Large intestine (tissue), 12 donors: ENCODE measurements around the gene ELP1. TPM values are rescaled to one million over a fixed set of nuclear protein-coding genes. Genes with fewer than 3 reads are reported as not detected.
"Not testable (repeated sequence)": the region's sequence is repeated elsewhere in the genome, so short reads cannot be mapped to it uniquely, and the experiment has no call there.

Experiments
- DNase-seq, 2 donors: peaks; one replicate each; pipeline versions ENCODE4 v3.0.0 to v3.0.0-alpha.2; 2013
- H3K27ac ChIP-seq: one replicate; pipeline ENCODE4 v1.5.1; 2013; ENCODE audit warnings: low read length
- H3K27me3 ChIP-seq: 2 replicates; pipeline ENCODE4 v1.6.1; 2013; ENCODE audit warnings: low read length; ENCODE audit not compliant: control insufficient read depth, insufficient read depth
- H3K36me3 ChIP-seq: 2 replicates; pipeline ENCODE4 v1.6.1; 2013; ENCODE audit warnings: low read length; ENCODE audit not compliant: control insufficient read depth, insufficient read depth
- H3K4me1 ChIP-seq: one replicate; pipeline ENCODE4 v1.6.1; 2013; ENCODE audit warnings: low read length; ENCODE audit not compliant: control insufficient read depth, insufficient read depth
- H3K4me3 ChIP-seq: one replicate; pipeline ENCODE4 v1.5.1; 2013; ENCODE audit warnings: low read length
- H3K9me3 ChIP-seq: one replicate; pipeline ENCODE4 v1.6.1; 2013; ENCODE audit warnings: mild to moderate bottlenecking, low read depth, low read length, moderate library complexity; ENCODE audit not compliant: control insufficient read depth
- WGBS: methylation state at CpG from one replicate; pipeline ENCODE4 v1.1.5; 2013; ENCODE audit warnings: low lambda C conversion rate; ENCODE audit not compliant: insufficient coverage; 5-methylcytosine and 5-hydroxymethylcytosine counted together
- long read RNA-seq, 11 donors: transcript quantifications; one replicate each; lab custom pipeline, GENCODE V29; 2026
- polyA plus RNA-seq: library from polyadenylated mRNA; unstranded; fragments of 120-200 nt; gene quantifications from one replicate; pipeline ENCODE4 v1.2.1, GENCODE V29; 2013

ELP1 gene
- 28.8 TPM for polyA plus RNA-seq
- long read RNA-seq, donor 1, result 0 reads
- long read RNA-seq, donor 2, full-length matches to known transcripts, result 1 of 1 reads
- long read RNA-seq, donor 2, partial matches to known transcripts, result 0 of 1 reads
- long read RNA-seq, donor 2, other reads (novel, unspliced or antisense), result 0 of 1 reads
- long read RNA-seq, donor 3, result 0 reads
- long read RNA-seq, donor 4, result 0 reads
- long read RNA-seq, donor 5, full-length matches to known transcripts, result 1 of 1 reads
- long read RNA-seq, donor 5, partial matches to known transcripts, result 0 of 1 reads
- long read RNA-seq, donor 5, other reads (novel, unspliced or antisense), result 0 of 1 reads
- long read RNA-seq, donor 6, full-length matches to known transcripts, result 3 of 3 reads
- long read RNA-seq, donor 6, partial matches to known transcripts, result 0 of 3 reads
- long read RNA-seq, donor 6, other reads (novel, unspliced or antisense), result 0 of 3 reads
- long read RNA-seq, donor 7, full-length matches to known transcripts, result 2 of 2 reads
- long read RNA-seq, donor 7, partial matches to known transcripts, result 0 of 2 reads
- long read RNA-seq, donor 7, other reads (novel, unspliced or antisense), result 0 of 2 reads
- long read RNA-seq, donor 8, full-length matches to known transcripts, result 1 of 1 reads
- long read RNA-seq, donor 8, partial matches to known transcripts, result 0 of 1 reads
- long read RNA-seq, donor 8, other reads (novel, unspliced or antisense), result 0 of 1 reads
- long read RNA-seq, donor 9, full-length matches to known transcripts, result 1 of 1 reads
- long read RNA-seq, donor 9, partial matches to known transcripts, result 0 of 1 reads
- long read RNA-seq, donor 9, other reads (novel, unspliced or antisense), result 0 of 1 reads
- long read RNA-seq, donor 10, full-length matches to known transcripts, result 2 of 2 reads
- long read RNA-seq, donor 10, partial matches to known transcripts, result 0 of 2 reads
- long read RNA-seq, donor 10, other reads (novel, unspliced or antisense), result 0 of 2 reads
- long read RNA-seq, donor 11, result 0 reads

GRCh38 chr9:108933718-108934322 is at the start of gene ELP1:
TSS of gene ELP1 (minus strand) at chr9:108934124. CDS start at chr9:108931146, 2,978 bp downstream.
- H3K36me3 ChIP-seq, result peaks cover 15% of the 10 kb centered on the region

GRCh38 chr9:108980893-108981292 is 47.0 kb upstream of the ELP1 start:
- peaks cover 2% of the 10 kb centered on the region for H3K36me3 ChIP-seq
- H3K27ac ChIP-seq, result no peak overlapping the region
- no peak overlapping the region for H3K4me3 ChIP-seq
- no CpG with 5 or more reads among the region's 2 CpGs for WGBS
- DNase-seq, result no peak
- no peaks in the 10 kb centered on the region for H3K9me3 ChIP-seq
- H3K27me3 ChIP-seq, result no peaks in the 10 kb centered on the region
- H3K4me1 ChIP-seq, result no peaks in the 10 kb centered on the region

More at GRCh38 chr9:108933718-108934322, at the start of gene ELP1:
- H3K4me3 ChIP-seq, result peak within 1 kb of the TSS; percentile 95
- H3K27me3 ChIP-seq, result no peaks in the 10 kb centered on the region
- WGBS, result no CpG with 5 or more reads among the region's 48 CpGs
- H3K27ac ChIP-seq, result peak within 1 kb of the TSS; percentile 98
- DNase-seq, result peak; percentile 93 to 95
- no peaks in the 10 kb centered on the region for H3K9me3 ChIP-seq
- peaks cover 8% of the 10 kb centered on the region for H3K4me1 ChIP-seq

DNA sequence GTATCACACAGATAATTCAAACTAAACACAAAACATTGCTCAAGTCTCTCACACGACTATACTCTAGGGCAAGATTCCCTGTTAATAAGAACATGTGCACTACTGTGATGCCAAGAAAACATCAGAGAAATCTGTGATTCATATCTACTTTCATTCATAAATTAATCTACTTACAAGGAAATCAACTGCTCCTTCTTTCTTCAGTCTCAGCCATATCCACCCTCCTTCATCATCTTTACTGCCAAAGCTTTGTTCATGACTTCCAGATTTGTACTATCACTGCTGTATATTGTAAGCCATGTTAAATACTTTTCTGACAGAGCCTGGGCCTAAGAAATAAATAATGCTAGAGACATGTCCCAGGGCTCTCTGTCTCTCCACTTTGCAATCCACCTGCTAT is 44.3 kb upstream of the ELP1 start:
- Histone ChIP-seq H3K27ac (no peak overlapping the region), H3K4me1 (no peaks in the 10 kb centered on the region), H3K9me3 (no peaks in the 10 kb centered on the region), H3K27me3 (no peaks in the 10 kb centered on the region), H3K36me3 (peaks cover 2% of the 10 kb centered on the region), H3K4me3 (no peak overlapping the region)
- no peak for DNase-seq
- WGBS, result no CpG with 5 or more reads among the region's 1 CpG

DNA sequence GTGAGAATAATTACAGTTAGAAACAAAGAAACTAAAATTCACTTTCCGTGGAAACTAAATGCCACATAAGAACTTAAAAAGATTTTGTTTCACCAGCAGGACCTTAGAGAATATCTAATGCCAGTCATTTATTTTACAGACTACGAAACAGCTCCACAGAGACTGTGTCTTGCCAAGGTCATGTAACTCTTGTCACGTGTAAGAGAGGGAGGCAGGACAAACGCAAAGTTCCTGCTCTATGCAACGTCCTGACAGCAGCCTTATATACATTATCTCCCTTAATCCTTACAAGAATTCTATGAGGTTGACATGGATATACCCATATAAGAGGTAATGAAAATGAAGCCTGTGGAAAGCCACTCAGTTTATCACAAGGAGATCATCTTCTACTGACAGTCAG is 40.0 kb upstream of the ELP1 start:
- peaks cover 5% of the 10 kb centered on the region for H3K9me3 ChIP-seq
- no peaks in the 10 kb centered on the region for H3K27me3 ChIP-seq
- H3K36me3 ChIP-seq, result peaks cover 3% of the 10 kb centered on the region
- WGBS, result no CpG with 5 or more reads among the region's 5 CpGs
- DNase-seq, result no peak
- no peak overlapping the region for H3K4me3 ChIP-seq
- no peak overlapping the region for H3K27ac ChIP-seq
- H3K4me1 ChIP-seq, result no peaks in the 10 kb centered on the region

DNA sequence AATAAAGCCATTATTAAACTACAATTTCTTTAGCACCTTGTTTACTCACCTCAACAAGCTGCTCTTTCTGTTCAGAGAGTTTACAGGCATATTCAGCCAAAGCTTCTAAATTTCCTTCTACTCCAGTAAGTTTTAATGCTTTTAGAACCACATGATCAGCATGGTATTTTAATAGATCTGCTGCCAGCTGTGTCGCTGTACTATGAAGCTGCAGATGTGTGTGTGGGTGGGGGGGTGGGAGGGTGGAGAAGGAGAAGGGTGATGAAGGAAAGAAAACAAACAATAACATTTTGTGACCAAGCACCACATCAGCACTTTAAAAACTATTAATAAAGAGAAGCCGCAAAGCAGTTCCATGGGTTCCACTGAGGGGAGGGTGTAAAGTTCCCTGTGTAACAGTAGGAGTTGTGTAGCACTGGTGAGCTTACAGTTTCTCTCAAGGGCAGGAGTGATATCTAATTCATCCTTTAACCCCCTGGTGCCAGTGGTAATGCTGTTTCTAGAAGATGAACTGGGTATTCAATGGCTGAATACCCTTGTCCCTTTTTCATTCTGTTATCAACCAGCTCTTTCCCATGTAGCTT is 38.8 kb upstream of the ELP1 start:
- no peaks in the 10 kb centered on the region for H3K4me1 ChIP-seq

GRCh38 chr9:108972186-108972585 is 38.3 kb upstream of the ELP1 start:
- H3K4me1 ChIP-seq, result no peaks in the 10 kb centered on the region
- no peak for DNase-seq
- peaks cover 5% of the 10 kb centered on the region for H3K9me3 ChIP-seq
- WGBS, result 61% methylated on average over 3 of the region's 3 CpGs
- H3K27me3 ChIP-seq, result no peaks in the 10 kb centered on the region
- peaks cover 3% of the 10 kb centered on the region for H3K36me3 ChIP-seq
- no peak overlapping the region for H3K4me3 ChIP-seq
- H3K27ac ChIP-seq, result no peak overlapping the region

More for the DNA sequence above, 38.8 kb upstream of the ELP1 start:
- Histone ChIP-seq H3K36me3 (peaks cover 3% of the 10 kb centered on the region), H3K27me3 (no peaks in the 10 kb centered on the region), H3K4me3 (no peak overlapping the region), H3K27ac (no peak overlapping the region), H3K9me3 (peaks cover 5% of the 10 kb centered on the region)
- DNase-seq, result no peak
- WGBS, result no CpG with 5 or more reads among the region's 2 CpGs

DNA sequence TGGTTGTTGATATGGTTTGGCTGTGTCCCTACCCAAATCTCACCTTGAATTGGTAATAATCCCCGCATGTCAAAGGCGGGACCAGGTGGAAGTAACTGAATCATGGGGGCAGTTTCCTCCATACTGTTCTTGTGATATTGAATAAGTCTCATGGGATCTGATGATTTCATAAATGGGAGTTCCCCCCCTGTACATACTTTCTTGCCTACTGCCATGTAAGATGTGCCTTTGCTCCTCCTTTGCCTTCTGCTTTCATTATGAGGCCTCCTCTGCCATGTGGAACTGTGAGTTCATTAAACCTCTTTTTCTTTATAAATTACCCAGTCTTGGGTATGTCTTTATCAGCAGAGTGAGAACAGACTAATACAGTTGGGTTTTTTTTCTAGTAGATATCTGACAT is 37.5 kb upstream of the ELP1 start:
- WGBS, result no CpG with 5 or more reads among the region's 2 CpGs
- not testable (repeated sequence) for DNase-seq, H3K27me3 ChIP-seq, H3K4me1 ChIP-seq, H3K9me3 ChIP-seq, H3K4me3 ChIP-seq, H3K36me3 ChIP-seq, H3K27ac ChIP-seq

- peaks cover 4% of the 10 kb centered on the region for H3K36me3 ChIP-seq
- H3K4me3 ChIP-seq, result no peak overlapping the region
- no peak for DNase-seq
Measured at GRCh38 chr9:108967916-108968315, 34.0 kb upstream of the ELP1 start.

GRCh38 chr9:108963459-108964143 is 29.7 kb upstream of the ELP1 start:
- WGBS, result no CpG with 5 or more reads among the region's 4 CpGs
- H3K27ac ChIP-seq, result no peak overlapping the region

More at GRCh38 chr9:108967916-108968315, 34.0 kb upstream of the ELP1 start:
- no peaks in the 10 kb centered on the region for H3K4me1 ChIP-seq
- no peaks in the 10 kb centered on the region for H3K27me3 ChIP-seq
- H3K27ac ChIP-seq, result no peak overlapping the region
- H3K9me3 ChIP-seq, result peaks cover 5% of the 10 kb centered on the region

More at GRCh38 chr9:108963459-108964143, 29.7 kb upstream of the ELP1 start:
- Histone ChIP-seq H3K36me3 (peaks cover 2% of the 10 kb centered on the region), H3K27me3 (no peaks in the 10 kb centered on the region), H3K9me3 (no peaks in the 10 kb centered on the region), H3K4me3 (no peak overlapping the region), H3K4me1 (no peaks in the 10 kb centered on the region)
- DNase-seq, result no peak
